ENCODE data around the gene SOX2. TPM values are rescaled to one million over a fixed set of nuclear protein-coding genes. Genes with fewer than 3 reads are reported as not detected.
A peak's percentile ranks its signal among the peaks of the same experiment; 100 is the strongest.

Gene SOX2
- total RNA-seq, 2 donors from 2014 or later, result 0.25 to 0.35 TPM

DNA sequence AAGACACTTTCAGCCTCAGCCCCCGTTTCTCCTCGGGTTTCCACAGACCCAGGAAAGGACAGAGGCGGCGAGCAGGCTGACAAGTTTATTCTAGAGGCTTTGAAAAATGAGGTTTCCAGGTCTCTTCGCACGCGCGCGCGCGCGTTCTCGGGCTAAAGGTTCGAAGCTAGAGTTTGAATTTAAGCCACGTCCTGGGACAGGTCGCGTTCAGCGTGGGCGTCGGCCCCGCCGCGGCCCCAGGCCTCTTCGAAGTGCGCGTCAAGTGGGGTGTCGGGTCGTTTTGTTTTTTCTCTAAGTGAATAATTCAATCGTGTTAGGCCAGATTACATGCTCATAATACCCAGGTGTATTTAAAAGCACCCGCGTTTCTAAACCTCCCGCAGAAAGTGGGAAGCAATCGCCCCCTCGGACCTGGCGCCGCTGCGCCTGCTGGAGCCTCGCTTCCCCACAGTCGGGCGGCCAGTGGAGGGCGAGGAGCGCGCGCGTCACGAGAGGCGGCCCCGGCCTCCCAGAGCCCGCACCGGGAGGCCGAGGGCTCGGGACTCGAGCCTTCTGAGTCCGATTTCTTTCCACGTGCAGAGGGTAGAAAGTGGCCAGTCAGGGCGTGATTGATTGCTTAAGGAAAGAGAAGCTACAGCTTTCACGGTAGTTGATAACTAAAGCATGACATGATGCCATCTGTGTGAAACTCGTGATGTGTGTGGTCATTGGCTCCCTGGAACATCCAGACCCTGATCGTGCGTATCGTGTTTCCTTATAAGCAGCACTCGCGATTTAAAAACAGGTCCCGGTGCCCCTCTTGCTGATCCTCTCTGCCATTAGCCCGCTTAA, 15.8 kb upstream of the SOX2 start:
- Histone ChIP-seq H3K27ac (no peak overlapping the region), H3K27me3 (peaks cover 57% of the 10 kb centered on the region), H3K9me3 (no peaks in the 10 kb centered on the region), H3K4me3 (peak overlapping the region; percentile 22), H3K4me1 (no peaks in the 10 kb centered on the region), H3K9ac (ENCODE audit: low read depth in 2 of 2, low read length in 2 of 2) (peak overlapping the region in 1 of 2 donors; percentile 53), H3K36me3 (no peaks in the 10 kb centered on the region)
- DNase-seq, result no peak
- intact Hi-C loops (cut with DNase I), result no loop called here
- TF ChIP-seq, protein P1, sequence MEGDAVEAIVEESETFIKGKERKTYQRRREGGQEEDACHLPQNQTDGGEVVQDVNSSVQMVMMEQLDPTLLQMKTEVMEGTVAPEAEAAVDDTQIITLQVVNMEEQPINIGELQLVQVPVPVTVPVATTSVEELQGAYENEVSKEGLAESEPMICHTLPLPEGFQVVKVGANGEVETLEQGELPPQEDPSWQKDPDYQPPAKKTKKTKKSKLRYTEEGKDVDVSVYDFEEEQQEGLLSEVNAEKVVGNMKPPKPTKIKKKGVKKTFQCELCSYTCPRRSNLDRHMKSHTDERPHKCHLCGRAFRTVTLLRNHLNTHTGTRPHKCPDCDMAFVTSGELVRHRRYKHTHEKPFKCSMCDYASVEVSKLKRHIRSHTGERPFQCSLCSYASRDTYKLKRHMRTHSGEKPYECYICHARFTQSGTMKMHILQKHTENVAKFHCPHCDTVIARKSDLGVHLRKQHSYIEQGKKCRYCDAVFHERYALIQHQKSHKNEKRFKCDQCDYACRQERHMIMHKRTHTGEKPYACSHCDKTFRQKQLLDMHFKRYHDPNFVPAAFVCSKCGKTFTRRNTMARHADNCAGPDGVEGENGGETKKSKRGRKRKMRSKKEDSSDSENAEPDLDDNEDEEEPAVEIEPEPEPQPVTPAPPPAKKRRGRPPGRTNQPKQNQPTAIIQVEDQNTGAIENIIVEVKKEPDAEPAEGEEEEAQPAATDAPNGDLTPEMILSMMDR (IDR thresholded peaks at IDR 0.05), result no peak

DNA sequence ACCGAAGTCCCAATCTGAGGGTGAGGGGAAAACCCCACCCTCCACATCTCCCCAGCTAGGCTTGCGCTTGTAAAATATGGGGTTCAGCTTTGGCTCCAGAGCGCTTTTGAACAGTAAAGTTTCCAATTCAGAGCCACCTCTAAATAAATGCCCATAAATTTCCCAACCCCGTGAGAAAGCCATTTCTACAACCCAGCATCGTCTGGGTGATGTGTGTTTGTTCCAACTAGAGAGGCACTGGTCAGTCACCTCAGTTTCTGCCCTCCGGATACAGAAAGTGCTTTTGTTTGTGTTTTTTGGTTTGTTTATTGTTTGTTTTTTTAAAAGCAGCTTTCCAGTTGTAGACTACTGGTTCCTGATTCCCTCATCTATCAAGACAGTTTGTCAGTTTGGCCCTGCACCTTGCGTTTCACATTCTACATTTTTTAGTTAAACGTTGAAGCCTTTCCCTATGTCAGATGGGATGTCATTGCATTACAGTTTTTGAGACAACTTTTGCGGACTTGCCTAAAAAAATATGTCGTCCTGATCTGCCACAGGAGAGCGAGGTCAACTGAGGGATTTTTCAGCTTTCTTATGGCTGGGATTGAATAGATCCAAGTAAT, 15.0 kb upstream of the SOX2 start:
- no peak overlapping the region for H3K27ac ChIP-seq
- no peak overlapping the region for H3K9ac ChIP-seq (ENCODE audit: low read depth in 2 of 2, low read length in 2 of 2)
- no peaks in the 10 kb centered on the region for H3K36me3 ChIP-seq
- DNase-seq, result no peak
- TF ChIP-seq, protein P1 (IDR thresholded peaks at IDR 0.05), result no peak
- H3K4me1 ChIP-seq, result no peaks in the 10 kb centered on the region
- H3K9me3 ChIP-seq, result no peaks in the 10 kb centered on the region
- H3K4me3 ChIP-seq, result no peak overlapping the region
- intact Hi-C loops (cut with DNase I), result no loop called here
- H3K27me3 ChIP-seq, result peaks cover 65% of the 10 kb centered on the region

DNA sequence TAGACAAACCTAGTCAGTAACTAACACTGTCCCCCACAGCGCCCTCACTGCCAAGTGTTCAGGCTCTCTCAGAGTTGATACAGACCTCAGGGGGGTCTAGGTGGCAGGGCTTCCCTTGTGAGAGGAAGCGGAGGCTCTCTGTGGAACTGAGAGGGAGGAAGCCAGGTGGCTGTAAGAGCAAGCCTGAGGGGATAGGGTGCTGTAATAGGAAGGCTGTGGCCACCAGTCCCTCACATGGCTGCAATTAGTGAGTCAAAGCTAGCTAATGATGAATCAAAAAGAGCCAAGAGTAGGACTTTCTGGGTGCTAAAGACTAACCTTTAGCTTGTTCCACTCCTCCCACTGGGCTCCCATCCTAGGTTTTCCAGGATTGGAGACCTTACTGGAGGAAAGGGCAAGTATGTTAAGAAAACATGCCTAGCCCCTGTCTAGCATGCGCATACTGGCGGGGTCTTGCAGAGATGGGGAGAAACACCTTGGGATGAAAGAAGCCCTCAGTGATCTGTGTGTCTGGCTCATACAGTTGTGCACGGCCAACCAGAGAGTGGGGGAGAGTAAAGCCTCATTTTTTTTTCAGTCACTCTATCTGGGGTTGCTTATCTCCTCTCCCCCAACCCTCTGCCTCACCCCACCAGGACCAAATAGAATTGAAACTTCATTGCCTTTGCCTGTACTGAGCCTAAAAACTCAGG, 13.3 kb upstream of the SOX2 start:
- no peaks in the 10 kb centered on the region for H3K4me1 ChIP-seq
- H3K27me3 ChIP-seq, result peaks cover 79% of the 10 kb centered on the region
- H3K4me3 ChIP-seq, result no peak overlapping the region
- no peak for DNase-seq
- H3K9ac ChIP-seq (ENCODE audit: low read depth in 2 of 2, low read length in 2 of 2), result no peak overlapping the region
- no peaks in the 10 kb centered on the region for H3K36me3 ChIP-seq
- H3K9me3 ChIP-seq, result no peaks in the 10 kb centered on the region
- intact Hi-C loops (cut with DNase I), result no loop called here
- no peak overlapping the region for H3K27ac ChIP-seq
- TF ChIP-seq, protein P1 (IDR thresholded peaks at IDR 0.05), result no peak

DNA sequence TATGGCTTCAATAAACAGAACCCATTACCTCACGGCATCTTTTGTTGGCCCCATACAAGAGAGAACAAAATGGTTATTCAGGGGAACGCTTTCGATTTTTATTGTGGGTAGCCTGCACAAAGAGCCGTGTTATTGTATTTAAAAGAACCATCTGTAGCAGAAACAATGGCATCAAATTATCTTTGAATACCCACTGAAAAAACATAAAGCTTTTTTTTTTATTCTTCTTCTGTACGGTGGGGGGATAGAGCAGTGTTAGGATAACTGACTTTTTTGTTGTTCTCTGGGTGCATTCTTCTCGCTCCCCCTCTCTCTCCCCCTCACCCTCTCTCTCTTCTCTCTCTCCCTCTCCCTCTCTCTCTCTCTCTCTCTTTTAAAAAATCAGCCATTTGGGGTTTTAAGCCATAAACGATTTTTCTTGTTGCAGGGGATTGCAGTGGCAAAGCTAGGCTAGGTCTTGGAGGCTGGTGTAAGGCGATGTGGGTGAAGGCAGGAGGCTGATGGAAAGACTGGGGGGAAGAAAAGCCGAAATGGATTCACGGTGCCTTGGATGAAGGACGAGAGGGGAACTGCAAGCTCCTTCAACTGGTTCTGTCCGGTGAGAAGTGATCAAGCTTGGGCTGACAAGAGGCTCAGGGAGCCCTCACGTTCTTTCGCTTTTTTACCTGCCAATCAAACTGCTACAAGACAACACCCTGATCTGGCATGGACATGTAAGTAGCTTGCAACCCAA, 12.4 kb upstream of the SOX2 start:
- DNase-seq, result no peak
- no peak overlapping the region for H3K4me3 ChIP-seq
- H3K27ac ChIP-seq, result no peak overlapping the region
- intact Hi-C loops (cut with DNase I), result no loop called here
- no peak overlapping the region for H3K9ac ChIP-seq (ENCODE audit: low read depth in 2 of 2, low read length in 2 of 2)
- H3K27me3 ChIP-seq, result peaks cover 89% of the 10 kb centered on the region
- H3K36me3 ChIP-seq, result no peaks in the 10 kb centered on the region
- peaks cover 3% of the 10 kb centered on the region for H3K4me1 ChIP-seq
- TF ChIP-seq, protein P1 (IDR thresholded peaks at IDR 0.05), result no peak
- no peaks in the 10 kb centered on the region for H3K9me3 ChIP-seq
